H1 (cell line): Measurements from ENCODE around the gene ANGPTL2. TPM values are rescaled to one million over a fixed set of nuclear protein-coding genes. Genes with fewer than 3 reads are reported as not detected.

Source experiments
- CTCF ChIA-PET: fragments of 300-600 bp; sonication (Branson Sonifier 250); formaldehyde crosslinking; loops from one replicate; lab custom pipeline; 2021; ENCODE audit not compliant: partially characterized antibody; lab: Charles Lee
- POLR2A ChIA-PET: fragments of 300-600 bp; sonication (Branson Sonifier 250); formaldehyde crosslinking; loops from one replicate; lab custom pipeline; 2021; ENCODE audit warnings: inconsistent platforms; ENCODE audit not compliant: partially characterized antibody; lab: Charles Lee
- DNase-seq, 2 experiments: peaks; one replicate each; pipeline versions ENCODE4 v3.0.0 to v3.0.0-alpha.2; 2010 to 2022; ENCODE audit warnings: low spot score in 2 of 2, low read depth in 1 of 2, mixed read lengths in 1 of 2
- FAIRE-seq: peaks from 2 replicates; lab custom pipeline; 2011; peaks lifted over from hg19 to GRCh38; lab: Jason Lieb, UNC
- H2AFZ ChIP-seq: 2 replicates; pipeline ENCODE4 v1.8.1; 2012; ENCODE audit warnings: low read length, inconsistent platforms
- H2AK5ac ChIP-seq: 2 replicates; pipeline ENCODE4 v1.6.1; 2013; ENCODE audit warnings: low read depth, low read length
- H2BK120ac ChIP-seq: replicated peaks from 2 replicates; pipeline ENCODE3; 2013; ENCODE audit warnings: low read depth, low read length, inconsistent platforms
- H2BK12ac ChIP-seq: 2 replicates; pipeline ENCODE4 v1.6.1; 2013; ENCODE audit warnings: low read depth, low read length
- H2BK15ac ChIP-seq: 2 replicates; pipeline ENCODE4 v1.6.1; 2013; ENCODE audit warnings: low read length
- H2BK20ac ChIP-seq: 2 replicates; pipeline ENCODE4 v1.6.1; 2013; ENCODE audit warnings: low read length
- H2BK5ac ChIP-seq: 2 replicates; pipeline ENCODE4 v1.6.1; 2013; ENCODE audit warnings: low read depth, low read length
- H3K14ac ChIP-seq: 2 replicates; pipeline ENCODE4 v1.6.1; 2013; ENCODE audit warnings: inconsistent platforms; ENCODE audit not compliant: insufficient read length
- H3K18ac ChIP-seq: 2 replicates; pipeline ENCODE4 v1.6.1; 2013; ENCODE audit warnings: low read length; ENCODE audit errors: extremely low read depth
- H3K23ac ChIP-seq: 2 replicates; pipeline ENCODE4 v1.6.1; 2013; ENCODE audit warnings: inconsistent platforms; ENCODE audit not compliant: insufficient read length
- H3K23me2 ChIP-seq: 2 replicates; pipeline ENCODE4 v1.6.1; 2013; ENCODE audit warnings: low read depth, low read length
- H3K27ac ChIP-seq: 2 replicates; pipeline ENCODE4 v1.6.1; 2011; ENCODE audit warnings: low read depth, low read length, inconsistent platforms
- H3K27me3 ChIP-seq, 4 experiments: replicated peaks in 1 of 4; 1 replicate in 1 of 4; 2 replicates in 3 of 4; pipeline versions ENCODE4 v1.6.1 to v1.8.1; 2011 to 2013; ENCODE audit warnings: low read length in 3 of 4, mild to moderate bottlenecking in 3 of 4, inconsistent platforms in 2 of 4, mixed read lengths in 2 of 4, moderate library complexity in 1 of 4; ENCODE audit not compliant: control insufficient read depth in 3 of 4, insufficient read depth in 3 of 4; ENCODE audit errors: extremely low read depth in 1 of 4
- H3K36me3 ChIP-seq, 4 experiments: 2 replicates each; pipeline versions ENCODE4 v1.6.1 to v1.8.1; 2011 to 2013; ENCODE audit warnings: mild to moderate bottlenecking in 4 of 4, low read length in 3 of 4, moderate library complexity in 2 of 4, control low read depth in 1 of 4, inconsistent platforms in 1 of 4; ENCODE audit not compliant: insufficient read depth in 4 of 4, control insufficient read depth in 2 of 4
- H3K4ac ChIP-seq: replicated peaks from 2 replicates; pipeline ENCODE3; 2013; ENCODE audit warnings: low read length, low read depth, mixed read lengths, inconsistent platforms; ENCODE audit not compliant: insufficient read length
- H3K4me1 ChIP-seq, 4 experiments: replicated peaks in 1 of 4; 1 replicate in 1 of 4; 2 replicates in 3 of 4; pipeline versions ENCODE4 v1.6.1 to v1.8.1; 2011 to 2013; ENCODE audit warnings: low read length in 3 of 4, inconsistent platforms in 2 of 4, mixed read lengths in 1 of 4; ENCODE audit not compliant: insufficient read depth in 4 of 4, control insufficient read depth in 3 of 4
- H3K4me2 ChIP-seq, 2 experiments: 2 replicates each; pipeline versions ENCODE4 v1.6.1 to v1.8.1; 2011 to 2013; ENCODE audit warnings: low read depth in 2 of 2, low read length in 2 of 2, control low read depth in 1 of 2, inconsistent platforms in 1 of 2, mild to moderate bottlenecking in 1 of 2; ENCODE audit not compliant: insufficient read depth in 1 of 2
- H3K4me3 ChIP-seq, 4 experiments: fragments of 200-600, 300-600 bp in 1 of 4; sonication (generic), shearing (Covaris generic), sonication (Bioruptor Twin) in 1 of 4; 2 replicates each; pipeline versions ENCODE4 v1.5.1 to v1.8.1; 2011 to 2016; ENCODE audit warnings: low read length in 4 of 4, low read depth in 3 of 4, control low read depth in 2 of 4, inconsistent platforms in 2 of 4, mild to moderate bottlenecking in 2 of 4, mixed read lengths in 1 of 4, moderate library complexity in 1 of 4; ENCODE audit not compliant: insufficient read depth in 2 of 4; ENCODE audit errors: extremely low read depth in 1 of 4
- H3K56ac ChIP-seq: replicated peaks from 2 replicates; pipeline ENCODE3; 2013; ENCODE audit warnings: low read depth, mild to moderate bottlenecking, mixed read lengths, low read length, inconsistent platforms; ENCODE audit not compliant: insufficient read length
- H3K79me1 ChIP-seq: 2 replicates; pipeline ENCODE4 v1.6.1; 2013; ENCODE audit warnings: low read depth, low read length, control low read depth
- H3K79me2 ChIP-seq, 2 experiments: 2 replicates each; pipeline versions ENCODE4 v1.6.1 to v1.8.1; 2012 to 2013; ENCODE audit warnings: low read length in 2 of 2, mild to moderate bottlenecking in 2 of 2, inconsistent platforms in 1 of 2; ENCODE audit not compliant: insufficient read depth in 2 of 2, control insufficient read depth in 1 of 2
- H3K9ac ChIP-seq, 4 experiments: replicated peaks in 1 of 4; 1 replicate in 1 of 4; 2 replicates in 3 of 4; pipeline versions ENCODE4 v1.6.1 to v1.8.1; 2011 to 2013; ENCODE audit warnings: low read depth in 3 of 4, low read length in 3 of 4, control low read depth in 2 of 4, mild to moderate bottlenecking in 2 of 4, moderate library complexity in 2 of 4, inconsistent platforms in 1 of 4; ENCODE audit errors: extremely low read depth in 1 of 4
- H3K9me3 ChIP-seq, 2 experiments: 2 replicates each; pipeline versions ENCODE4 v1.6.1 to v1.8.1; 2012 to 2013; ENCODE audit warnings: mild to moderate bottlenecking in 2 of 2, moderate library complexity in 2 of 2, control low read depth in 1 of 2, inconsistent platforms in 1 of 2, low read depth in 1 of 2, low read length in 1 of 2, mixed read lengths in 1 of 2; ENCODE audit not compliant: insufficient read depth in 2 of 2
- H4K20me1 ChIP-seq, 2 experiments: replicated peaks in 1 of 2; 2 replicates each; pipeline versions ENCODE3 to v1.8.1; 2011 to 2013; ENCODE audit warnings: inconsistent platforms in 2 of 2, low read length in 2 of 2, mild to moderate bottlenecking in 1 of 2; ENCODE audit not compliant: insufficient read depth in 2 of 2, control insufficient read depth in 1 of 2
- H4K5ac ChIP-seq: 2 replicates; pipeline ENCODE4 v1.6.1; 2013; ENCODE audit warnings: low read length, low read depth, mixed read lengths, inconsistent platforms; ENCODE audit not compliant: insufficient read length
- H4K8ac ChIP-seq: 2 replicates; pipeline ENCODE4 v1.8.0; 2013; ENCODE audit warnings: mild to moderate bottlenecking, moderate library complexity, low read length, inconsistent platforms; ENCODE audit not compliant: insufficient read depth; ENCODE audit errors: extremely low read depth
- H4K91ac ChIP-seq: replicated peaks from 2 replicates; pipeline ENCODE3; 2013; ENCODE audit warnings: low read length, mixed read lengths, inconsistent platforms; ENCODE audit not compliant: insufficient read length
- CHD1 ChIP-seq: IDR thresholded peaks from 2 replicates; pipeline ENCODE4 v1.6.1; 2012; ENCODE audit warnings: low read depth, low read length, improper control_type of control experiment
- EZH2 ChIP-seq: fragments of 200-600 bp; sonication (generic); IDR thresholded peaks from 2 replicates; pipeline ENCODE4 v1.7.1; 2012; ENCODE audit warnings: low read depth, mild to moderate bottlenecking, moderate library complexity, low read length, inconsistent platforms; ENCODE audit not compliant: severe bottlenecking
- JUN ChIP-seq: IDR thresholded peaks from 2 replicates; pipeline ENCODE4 v1.6.1; 2011; ENCODE audit warnings: low read depth, mild to moderate bottlenecking, improper control_type of control experiment, low read length
- MAX ChIP-seq: IDR thresholded peaks from 2 replicates; pipeline ENCODE4 v1.6.1; 2012; ENCODE audit warnings: inconsistent platforms
- POU5F1 ChIP-seq: IDR thresholded peaks from 2 replicates; pipeline ENCODE4 v1.6.1; 2011; ENCODE audit warnings: low read depth, mild to moderate bottlenecking, low read length, moderate library complexity
- RXRA ChIP-seq: IDR thresholded peaks from 2 replicates; pipeline ENCODE4 v1.6.1; 2011; ENCODE audit warnings: low read depth, mild to moderate bottlenecking, low read length, moderate library complexity; ENCODE audit not compliant: insufficient read depth
- SIRT6 ChIP-seq: IDR thresholded peaks from one replicate; pipeline ENCODE4 v1.7.1; 2012; ENCODE audit warnings: low read length, inconsistent platforms
- SIX5 ChIP-seq: IDR thresholded peaks from 2 replicates; pipeline ENCODE4 v1.6.1; 2011; ENCODE audit warnings: mild to moderate bottlenecking, low read depth, low read length
- SP4 ChIP-seq: IDR thresholded peaks from 2 replicates; pipeline ENCODE4 v1.6.1; 2012; ENCODE audit warnings: low read length, inconsistent platforms
- SUZ12 ChIP-seq: fragments of 200-600 bp; sonication (generic); IDR thresholded peaks from 2 replicates; pipeline ENCODE4 v1.6.1; 2012; ENCODE audit warnings: mild to moderate bottlenecking, inconsistent platforms, low read length, moderate library complexity, mixed read lengths
- TAF1 ChIP-seq: IDR thresholded peaks from 2 replicates; pipeline ENCODE4 v1.6.1; 2011; ENCODE audit warnings: mild to moderate bottlenecking, low read depth, low read length
- TBP ChIP-seq: IDR thresholded peaks from 2 replicates; pipeline ENCODE4 v1.6.1; 2011; ENCODE audit warnings: low read depth, low read length, improper control_type of control experiment
- ZNF274 ChIP-seq: IDR thresholded peaks from 2 replicates; pipeline ENCODE4 v1.7.0; 2012; ENCODE audit warnings: low read length, borderline replicate concordance; ENCODE audit errors: extremely low read depth
- WGBS, 2 experiments: shearing (Covaris generic) in 1 of 2; methylation state at CpG; one replicate each; pipeline versions ENCODE4 v1.1.6 to v1.1.7; 2013 to 2015; ENCODE audit warnings: low lambda C conversion rate in 2 of 2, mixed read lengths in 2 of 2, inconsistent platforms in 1 of 2, low coverage in 1 of 2, missing lambda C conversion rate in 1 of 2; ENCODE audit not compliant: insufficient replicate concordance in 2 of 2, insufficient coverage in 1 of 2, insufficient read length in 1 of 2; ENCODE audit errors: extremely low coverage in 1 of 2, missing lambda C conversion rate in 1 of 2; 5-methylcytosine and 5-hydroxymethylcytosine counted together
- polyA plus RNA-seq, 7 experiments: library from polyadenylated mRNA; depleted of rRNA in 3 of 7; stranded (reverse) in 5 of 7; unstranded in 2 of 7; fragments of >200 nt in 5 of 7; fragments of 200-250 nt in 2 of 7; gene quantifications; 1 replicate in 5 of 7; 2 replicates in 1 of 7; 4 replicates in 1 of 7; pipeline versions ENCODE4 v1.2.1 to v1.2.3, GENCODE V29; 2011 to 2013; ENCODE audit warnings: missing spikeins in 2 of 7, mixed read lengths in 2 of 7
- total RNA-seq: library from RNA; stranded (reverse); fragmentation: NEBNext Ultra II Directional; extraction: Animal tissue kit (Norgen Biotek cat#: 25700); gene quantifications from 2 replicates; pipeline ENCODE4 v1.2.1, GENCODE V29; 2021

ANGPTL2 gene
- total and polyA plus RNA-seq, 2 of the 8 experiments (the other 6 are each of a cell fraction or from before 2014, with no cell fraction given), result 9.0 to 10.6 TPM

- DNase-seq, result no peak
- Histone ChIP-seq H3K56ac (no peak overlapping the region), H3K4ac (no peak overlapping the region), H3K18ac (no peak overlapping the region), H3K36me3 (no peaks in the 10 kb centered on the region), H2BK120ac (no peak overlapping the region), H4K5ac (no peak overlapping the region), H3K4me2 (no peak overlapping the region), H2BK5ac (no peak overlapping the region), H3K23me2 (no peaks in the 10 kb centered on the region), H4K8ac (peak overlapping the region; percentile 7; the same call in 1 of the 2 replicates), H3K27ac (no peak overlapping the region), H3K4me3 (no peak overlapping the region), H2AK5ac (no peak overlapping the region), H4K91ac (no peak overlapping the region), H3K23ac (no peak overlapping the region), H3K79me1 (no peaks in the 10 kb centered on the region), H3K27me3 (no peaks in the 10 kb centered on the region), H4K20me1 (peaks cover 0 to 2% of the 10 kb centered on the region in 2 experiments), H3K79me2 (no peaks in the 10 kb centered on the region), H3K9me3 (no peaks in the 10 kb centered on the region), H2BK20ac (no peak overlapping the region), H3K14ac (no peak overlapping the region), H2BK12ac (no peak overlapping the region), H2AFZ (no peak overlapping the region), H3K9ac (no peak overlapping the region), H2BK15ac (no peak overlapping the region), H3K4me1 (no peaks in the 10 kb centered on the region)
- POLR2A ChIA-PET, result no interaction called here
- WGBS, 2 experiments, result 88% methylated on average over 6 of the region's 6 CpGs; no CpG with 5 or more reads in 1 of the 2 experiments
- CTCF ChIA-PET, result interaction anchor here (1.2 to 1.3 kb wide), 2 partner anchors 70 to 125 kb away, joined by 3 read pairs; no protein-coding TSS in a partner anchor
- no peak for FAIRE-seq
- TF ChIP-seq EZH2, result no peak
- no peak for TF ChIP-seq SP4
- no peak for TF ChIP-seq SIX5
- TF ChIP-seq MAX, result no peak
- no peak for TF ChIP-seq TBP
- TF ChIP-seq POU5F1, result no peak
- no peak for TF ChIP-seq JUN
- TF ChIP-seq ZNF274, result no peak
- no peak for TF ChIP-seq SIRT6
- no peak for TF ChIP-seq RXRA
- no peak for TF ChIP-seq CHD1
- no peak for TF ChIP-seq SUZ12
- no peak for TF ChIP-seq TAF1
Measured at GRCh38 chr9:127090341-127090985, 32.0 kb downstream of the ANGPTL2 start.
